GM18507 (cell line): Measurements from ENCODE around the gene INCENP.
"Not testable (repeated sequence)": the region's sequence is repeated elsewhere in the genome, so short reads cannot be mapped to it uniquely, and the experiment has no call there.

Experiments used
- DNase-seq: peaks from one replicate; pipeline ENCODE4 v3.0.0; 2011; ENCODE audit warnings: low read depth; ENCODE audit not compliant: insufficient read length; ENCODE audit errors: extremely low spot score
- FAIRE-seq: peaks from 2 replicates; lab custom pipeline; 2011; peaks lifted over from hg19 to GRCh38; lab: Jason Lieb, UNC

The INCENP gene

DNA sequence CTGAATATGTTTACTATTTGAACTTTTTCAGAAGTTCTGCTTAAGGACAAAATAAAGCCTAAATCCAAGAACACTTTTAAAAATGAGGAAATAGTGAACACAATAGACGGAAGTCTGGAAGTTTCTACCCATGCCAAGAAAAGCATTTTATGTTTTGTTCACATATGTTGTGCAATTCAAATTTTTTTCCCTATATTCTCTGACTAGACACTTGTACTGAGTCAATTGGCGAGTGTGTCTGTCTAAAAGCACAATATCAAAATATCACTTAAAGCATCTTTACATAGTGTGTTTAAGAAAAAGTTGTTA lies 29.2 kb downstream of the INCENP start:
- DNase-seq (no peak), FAIRE-seq (no peak)

DNA sequence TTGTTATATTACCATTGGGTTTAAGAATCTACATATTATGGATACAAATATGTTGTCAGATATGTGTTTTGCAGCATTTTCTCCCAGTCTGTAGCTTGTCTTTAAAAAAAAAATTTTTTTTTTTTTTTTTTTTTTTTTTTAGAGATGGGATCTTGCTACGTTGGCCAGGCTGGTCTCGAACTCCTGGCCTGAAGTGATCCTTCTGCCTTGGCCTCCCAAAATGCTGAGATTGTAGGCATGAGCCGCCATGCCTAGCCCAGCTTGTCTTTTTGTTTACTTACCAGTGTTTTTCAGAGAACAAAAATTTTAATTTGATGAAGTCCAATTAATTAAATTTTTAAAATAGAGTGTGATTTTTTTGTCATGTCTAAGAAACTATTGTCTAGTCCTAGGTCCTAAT lies 29.8 kb downstream of the INCENP start:
- FAIRE-seq (no peak), DNase-seq (no peak)

DNA sequence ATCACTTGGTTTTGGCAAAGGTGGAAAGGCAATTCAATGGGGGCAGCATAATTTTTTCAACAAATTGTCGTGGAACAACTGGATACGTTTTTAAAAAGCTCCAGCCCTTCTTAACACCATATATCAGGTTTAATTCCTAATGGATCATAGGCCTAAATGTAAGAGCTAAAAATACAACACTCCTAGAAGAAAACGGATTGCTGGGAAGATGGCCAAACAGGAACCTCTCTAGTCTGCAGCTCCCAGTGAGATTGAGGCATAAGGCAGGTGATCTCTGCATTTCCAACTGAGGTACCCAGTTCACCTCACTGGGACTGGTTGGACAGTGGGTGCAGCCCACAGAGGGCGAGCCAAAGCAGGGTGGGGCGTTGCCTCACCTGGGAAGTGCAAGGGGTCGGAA lies 33.8 kb downstream of the INCENP start:
- FAIRE-seq: no peak

DNA sequence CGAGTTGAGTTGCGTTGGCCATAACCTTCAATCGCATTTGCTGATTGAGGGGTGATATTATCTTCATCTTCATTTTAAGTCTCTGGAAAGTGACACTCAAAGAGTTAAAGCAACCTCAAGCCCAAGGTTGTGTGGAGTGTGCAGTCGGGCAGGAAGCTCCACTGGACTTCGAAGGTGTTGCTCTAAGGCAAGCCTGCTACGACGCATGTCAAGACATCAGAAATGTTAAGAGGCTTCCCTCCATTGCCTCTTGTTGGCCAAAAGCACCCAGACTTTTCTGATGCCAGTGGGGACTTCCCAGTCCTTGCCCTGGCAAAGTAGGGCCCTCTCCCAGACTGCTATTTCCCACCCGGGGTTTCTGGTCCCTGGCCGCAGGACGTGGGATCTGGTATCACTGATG lies 42.6 kb downstream of the INCENP start:
- FAIRE-seq (no peak), DNase-seq (no peak)

More for the DNA sequence above, 33.8 kb downstream of the INCENP start:
- DNase-seq: no peak

DNA sequence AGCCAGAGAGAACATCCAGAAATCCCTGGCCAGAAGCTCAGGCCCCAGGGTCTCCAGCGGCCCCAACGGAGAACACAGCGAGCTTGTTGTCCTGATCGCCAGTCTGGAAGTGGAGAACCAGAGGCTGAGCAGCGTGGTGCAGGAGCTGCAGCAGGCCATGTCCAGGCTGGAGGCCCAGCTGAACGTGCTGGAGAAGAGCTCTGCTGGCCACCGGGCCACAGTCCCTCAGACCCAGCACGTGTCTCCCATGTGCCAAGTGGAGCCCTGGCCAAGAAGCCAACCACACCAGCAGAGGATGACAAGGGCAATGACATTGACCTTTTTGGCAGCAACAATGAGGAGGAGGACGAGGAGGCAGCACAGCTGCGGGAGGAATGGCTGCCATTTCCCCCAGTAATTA lies 45.6 kb downstream of the INCENP start:
- FAIRE-seq (no peak), DNase-seq (no peak)

DNA sequence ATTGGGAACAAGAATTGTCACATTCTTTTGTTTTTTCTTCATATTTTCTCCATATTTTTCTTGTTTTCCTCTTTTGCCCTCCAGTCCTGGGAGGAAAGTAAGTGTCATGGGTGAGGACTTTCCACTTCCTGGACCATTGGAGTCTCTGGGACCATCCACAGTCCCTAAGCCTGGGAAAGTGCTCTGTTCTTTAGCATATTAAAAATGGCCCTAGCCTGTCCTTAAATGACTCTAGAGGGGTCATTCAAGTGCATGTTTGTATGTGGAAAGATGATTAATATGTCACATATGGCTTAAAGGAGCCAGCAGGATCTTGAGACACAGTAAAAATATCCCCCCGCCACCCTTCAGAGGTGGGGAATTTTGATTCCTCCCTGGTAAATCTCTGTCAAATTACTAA lies 46.1 kb downstream of the INCENP start:
- FAIRE-seq (no peak), DNase-seq (no peak)

DNA sequence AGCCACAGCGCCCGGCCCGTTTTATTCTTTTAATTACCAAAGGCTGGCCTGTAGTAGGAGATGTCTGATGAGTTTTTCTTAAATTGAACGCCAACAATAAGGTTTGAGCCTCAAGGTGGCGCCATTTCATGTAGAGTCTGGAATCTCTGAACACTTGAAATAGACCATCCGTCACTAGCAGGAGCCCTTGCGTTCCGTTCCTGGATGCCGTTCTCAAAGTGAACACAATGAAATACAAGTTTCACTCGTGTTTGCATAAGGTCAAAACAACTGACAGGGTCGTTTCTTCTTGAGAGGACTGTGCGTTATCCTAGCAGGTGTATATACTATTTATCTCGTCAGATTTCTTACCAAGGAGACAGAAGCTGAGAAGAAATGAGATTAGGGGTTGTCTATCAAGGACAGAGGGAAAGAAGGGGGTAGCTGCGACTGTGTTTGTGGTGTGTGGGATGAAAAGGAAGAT lies 47.5 kb downstream of the INCENP start:
- FAIRE-seq: peak; percentile 83
- no peak for DNase-seq

DNA sequence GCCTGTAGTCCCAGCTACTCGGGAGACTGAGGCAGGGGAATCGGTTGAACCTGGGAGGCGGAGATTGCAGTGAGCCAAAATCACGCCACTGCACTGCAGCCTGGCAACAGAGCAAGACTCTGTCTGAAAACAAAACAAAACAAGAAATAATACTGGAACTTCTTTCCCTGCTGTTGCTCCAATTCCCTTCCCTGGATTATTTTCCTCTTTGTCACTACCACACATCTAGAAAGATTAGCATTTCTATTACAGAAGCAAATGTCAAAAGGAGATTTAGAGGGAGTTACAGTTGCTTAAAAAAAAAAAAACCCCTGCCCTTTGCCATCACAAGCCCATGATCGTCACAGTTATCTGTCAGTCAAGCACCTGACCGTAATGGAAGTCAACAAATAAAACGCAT lies 48.5 kb downstream of the INCENP start:
- DNase-seq: no peak
- no peak for FAIRE-seq

DNA sequence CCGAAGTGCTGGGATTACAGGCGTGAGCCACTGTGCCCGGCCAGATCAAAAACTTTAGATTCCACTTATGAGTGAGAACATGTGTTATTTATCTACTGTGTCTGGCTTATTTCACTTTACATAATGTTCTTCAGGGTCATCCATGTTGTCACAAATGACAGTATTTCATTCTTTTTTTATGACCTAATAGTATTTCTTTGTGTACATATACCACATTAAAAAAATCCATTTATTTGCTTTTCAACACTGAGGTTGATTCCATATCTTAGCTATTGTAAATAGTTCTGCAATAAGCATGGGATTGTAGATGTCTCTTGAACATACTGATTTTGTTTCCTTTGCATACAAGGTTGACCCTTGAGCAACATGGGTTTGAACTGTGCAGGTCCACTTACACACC lies 53.0 kb downstream of the INCENP start:
- FAIRE-seq: no peak
- no peak for DNase-seq

DNA sequence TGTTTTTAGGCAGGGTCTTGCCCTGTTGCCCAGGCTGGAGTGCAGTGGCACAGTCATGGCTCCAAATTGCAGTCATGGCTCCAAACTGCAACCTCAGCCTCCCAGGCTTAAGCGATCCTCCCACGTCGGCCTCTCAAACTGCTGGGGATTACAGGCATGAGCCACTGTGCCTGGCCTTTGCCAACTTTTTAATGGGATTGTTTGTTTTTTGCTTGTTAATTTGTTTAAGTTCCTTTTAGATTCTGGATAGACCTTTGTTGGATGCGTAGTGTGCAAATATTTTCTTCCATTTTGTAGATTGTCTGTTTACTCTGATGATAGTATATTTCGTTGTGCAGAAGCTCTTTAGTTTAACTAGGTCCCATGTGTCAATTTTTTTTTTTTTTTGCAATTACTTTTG lies 56.2 kb downstream of the INCENP start:
- DNase-seq: no peak
- FAIRE-seq: no peak

DNA sequence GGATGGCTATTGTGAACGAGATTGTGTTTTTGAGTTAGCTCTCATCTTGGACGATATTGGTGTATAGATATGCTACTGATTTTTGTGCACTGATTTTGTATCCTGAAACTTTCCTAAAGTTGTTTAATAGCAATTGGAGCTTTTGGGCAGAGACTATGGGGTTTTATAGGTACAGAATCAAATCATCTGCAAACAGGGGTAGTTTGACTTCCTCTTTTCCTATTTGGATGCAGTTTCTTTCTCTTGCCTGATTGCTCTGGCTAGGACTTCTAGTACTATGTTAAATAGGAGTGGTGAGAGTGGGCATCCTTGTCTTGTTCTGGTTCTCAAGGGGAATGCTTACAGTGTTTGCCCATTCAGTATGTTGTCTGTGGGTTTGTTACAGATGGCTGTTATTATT lies 57.3 kb downstream of the INCENP start:
- DNase-seq (no peak), FAIRE-seq (no peak)

DNA sequence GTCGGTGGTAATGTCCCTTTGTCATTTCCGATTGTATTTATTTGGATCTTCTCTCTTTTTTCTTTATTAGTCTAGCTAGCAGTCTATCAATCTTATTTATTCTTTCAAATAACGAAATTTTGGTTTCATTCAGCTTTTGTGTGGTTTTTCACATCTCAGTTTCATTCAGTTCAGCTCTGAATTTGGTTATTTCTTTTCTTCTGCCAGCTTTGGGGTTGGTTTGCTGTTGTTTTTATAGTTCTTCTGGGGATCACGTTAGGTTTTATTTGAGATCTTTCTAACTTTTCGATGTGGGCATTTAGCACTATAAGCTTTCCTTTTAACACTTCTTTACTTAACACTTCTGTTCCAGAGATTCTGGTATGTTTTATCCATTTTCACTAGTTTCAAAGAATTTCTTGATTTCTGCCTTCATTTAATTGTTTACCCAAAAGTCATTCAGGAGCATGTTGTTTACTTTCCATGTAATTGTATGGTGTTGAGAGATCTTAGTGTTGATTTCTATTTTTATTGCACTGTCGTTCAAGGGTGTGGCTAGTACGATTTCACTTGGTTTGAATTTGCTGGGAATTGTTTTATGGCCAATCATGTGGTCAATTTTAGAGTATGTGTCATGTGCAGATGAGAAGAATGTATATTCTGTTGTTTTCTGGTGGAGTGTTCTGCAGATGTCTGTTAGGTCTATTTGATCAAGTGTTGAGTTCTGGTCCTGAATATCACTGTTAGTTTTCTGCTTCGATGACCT lies 58.5 kb downstream of the INCENP start:
- DNase-seq (no peak), FAIRE-seq (no peak)

DNA sequence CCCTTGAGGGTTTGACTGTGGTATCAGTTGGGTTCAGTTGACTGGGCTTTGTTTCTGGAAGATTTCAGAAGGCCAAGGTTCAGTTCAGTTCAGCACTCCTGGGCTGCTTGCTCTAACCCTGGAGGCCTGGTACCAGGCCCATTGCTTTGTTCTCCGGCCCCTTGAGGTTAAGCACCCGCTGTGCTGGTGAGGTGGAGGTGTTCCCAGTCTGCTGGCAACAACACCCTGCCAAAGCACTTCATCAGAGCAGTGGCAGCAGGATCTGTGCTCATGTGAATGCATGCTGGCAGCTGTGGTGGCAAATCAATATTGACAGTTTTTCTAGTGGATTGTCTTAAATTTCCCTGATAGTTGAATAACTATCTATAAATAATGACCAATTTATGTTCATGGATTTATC lies 62.4 kb downstream of the INCENP start:
- DNase-seq: no peak
- no peak for FAIRE-seq

DNA sequence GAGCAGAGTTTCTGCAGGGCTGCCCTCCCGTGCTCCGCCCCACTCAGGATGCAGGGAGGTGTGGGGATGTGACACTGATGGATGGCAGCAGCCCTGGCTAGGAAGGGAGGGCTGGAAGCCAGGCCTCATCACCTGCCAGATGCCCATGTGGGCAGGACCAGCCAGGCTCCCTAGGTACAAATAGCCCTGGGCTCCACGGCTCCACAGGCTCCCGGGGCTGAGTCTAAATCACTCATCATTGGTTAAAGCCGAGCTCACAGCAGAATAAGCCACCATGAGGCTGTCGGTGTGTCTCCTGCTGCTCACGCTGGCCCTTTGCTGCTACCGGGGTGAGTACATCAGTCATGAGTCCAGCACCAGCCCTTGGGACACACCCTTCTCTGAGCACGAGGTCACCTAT lies 66.2 kb downstream of the INCENP start, which contains the start of gene SCGB1D1:
Gene SCGB1D1, plus strand, starts transcription at position 206 of the 400 bp plus-strand sequence. Its CDS starts 69 bp downstream, at position 275.
- DNase-seq (no peak), FAIRE-seq (no peak)

DNA sequence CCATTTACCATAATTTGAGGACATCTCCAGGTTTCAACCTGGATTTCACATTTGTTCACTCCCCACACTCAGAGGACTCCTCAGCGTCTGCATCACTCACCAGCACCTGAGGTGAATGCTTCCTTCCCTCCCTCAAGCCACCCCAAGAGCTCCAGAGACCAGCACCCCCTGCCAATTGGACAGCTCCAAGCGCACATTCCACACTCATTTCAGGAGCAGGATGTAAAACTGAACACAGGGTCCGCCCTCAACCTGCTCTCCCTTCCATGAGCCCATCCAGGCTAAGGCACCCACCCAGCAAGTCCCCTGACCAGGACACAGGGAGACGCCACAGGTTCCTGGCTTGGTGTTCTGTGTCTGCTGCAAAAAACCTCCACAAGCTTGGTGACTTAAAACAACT lies 70.1 kb downstream of the INCENP start:
- DNase-seq: no peak
- FAIRE-seq: no peak

DNA sequence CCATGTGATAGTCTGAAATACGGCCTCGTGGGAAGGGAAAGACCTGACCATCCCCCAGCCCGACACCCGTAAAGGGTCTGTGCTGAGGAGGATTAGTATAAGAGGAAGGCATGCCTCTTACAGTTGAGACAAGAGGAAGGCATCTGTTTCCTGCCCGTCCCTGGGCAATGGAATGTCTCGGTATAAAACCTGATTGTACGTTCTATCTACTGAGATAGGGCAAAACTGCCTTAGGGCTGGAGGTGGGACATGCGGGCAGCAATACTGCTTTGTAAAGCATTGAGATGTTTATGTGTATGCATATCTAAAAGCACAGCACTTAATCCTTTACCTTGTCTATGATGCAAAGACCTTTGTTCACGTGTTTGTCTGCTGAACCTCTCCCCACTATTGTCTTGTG lies 71.2 kb downstream of the INCENP start:
- DNase-seq, FAIRE-seq: not testable (repeated sequence)

DNA sequence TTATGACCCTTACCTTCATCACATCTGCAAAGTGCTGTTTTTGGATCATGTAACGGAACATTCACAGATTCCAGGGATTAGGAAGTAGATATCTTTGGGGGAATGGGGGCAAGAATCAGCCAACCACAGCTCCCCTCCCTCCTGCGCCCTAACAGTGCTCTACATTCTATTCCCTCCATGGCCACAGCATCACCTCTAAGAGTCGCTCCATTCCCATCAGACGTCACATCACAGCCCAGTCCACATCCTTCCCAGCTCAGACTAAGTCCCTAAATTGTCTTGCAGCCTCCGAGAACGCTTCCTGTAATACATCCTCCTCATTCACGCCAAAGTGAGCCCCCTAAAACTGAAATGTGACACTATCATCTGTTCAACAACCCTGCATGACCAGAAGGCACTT lies 72.1 kb downstream of the INCENP start:
- DNase-seq: no peak

DNA sequence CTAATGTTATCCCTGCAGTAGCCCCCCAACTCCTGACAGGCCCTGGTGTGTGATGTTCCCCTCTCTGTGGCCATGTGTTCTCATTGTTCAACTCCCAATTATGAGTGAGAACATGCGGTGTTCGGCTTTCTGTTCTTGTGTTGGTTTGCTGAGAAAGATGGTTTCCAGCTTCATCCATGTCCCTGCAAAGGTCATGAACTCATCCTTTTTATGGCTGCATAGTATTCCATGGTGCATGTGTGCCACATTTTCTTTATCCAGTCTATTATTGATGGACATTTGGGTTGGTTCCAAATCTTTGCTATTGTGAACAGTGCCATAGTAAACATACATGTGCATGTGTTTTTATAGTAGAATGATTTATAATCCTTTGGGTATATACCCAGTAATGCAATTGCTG lies 73.6 kb downstream of the INCENP start:
- not testable (repeated sequence) for FAIRE-seq, DNase-seq

More for the DNA sequence above, 72.1 kb downstream of the INCENP start:
- no peak for FAIRE-seq

DNA sequence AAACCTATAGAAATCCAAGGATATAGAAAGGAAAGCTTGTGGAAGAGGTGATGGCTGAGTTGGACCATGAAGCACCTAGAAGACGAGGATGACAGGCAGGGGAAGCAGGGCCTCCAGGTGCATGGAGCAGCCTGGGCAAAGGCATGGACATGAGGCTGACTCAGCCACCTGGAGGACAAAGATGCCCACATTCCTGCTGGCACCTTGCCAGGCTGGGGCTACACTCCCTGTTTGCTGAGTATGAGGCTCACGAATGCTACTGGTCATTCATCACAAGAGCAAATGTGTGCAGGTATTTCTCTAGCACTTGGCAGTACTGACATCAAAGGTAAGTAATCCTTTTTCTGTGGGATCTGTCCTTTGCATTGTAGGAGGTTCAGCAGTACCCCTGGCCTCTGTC lies 77.6 kb downstream of the INCENP start:
- FAIRE-seq (no peak), DNase-seq (no peak)
